Measurements from ENCODE around the gene TNFAIP6.

The TNFAIP6 gene

DNA sequence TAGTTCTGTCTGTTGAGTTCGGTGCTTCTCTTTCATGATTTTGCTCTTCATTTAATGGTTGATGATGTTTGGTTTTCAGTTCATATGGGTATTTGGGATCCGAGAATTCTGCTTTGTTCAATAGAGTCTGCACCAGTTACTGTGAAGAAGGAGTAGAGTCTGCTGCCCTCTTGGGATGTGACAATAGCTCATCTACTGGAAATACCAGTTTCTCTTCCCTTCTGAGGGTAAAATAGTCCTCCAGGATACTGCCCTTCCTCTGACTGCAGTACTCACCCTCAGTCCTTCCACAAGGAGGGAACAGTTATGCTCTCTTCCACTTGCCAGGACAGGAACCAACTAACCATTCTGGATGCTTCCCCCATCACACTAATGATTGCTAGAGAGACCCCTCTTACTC lies 12.5 kb upstream of the TNFAIP6 start:
- H3K27ac Mint-ChIP-seq = no peak overlapping the region
- no peaks in the 10 kb centered on the region for H3K4me1 Mint-ChIP-seq (ENCODE audit: low read depth)
- H3K4me3 Mint-ChIP-seq = no peak overlapping the region
- no peaks in the 10 kb centered on the region for H3K36me3 Mint-ChIP-seq (ENCODE audit: low read depth)
- no peak for DNase-seq (ENCODE audit: low spot score)
- no peaks in the 10 kb centered on the region for H3K27me3 Mint-ChIP-seq (ENCODE audit: low read depth)
- peaks cover 12% of the 10 kb centered on the region for H3K9me3 Mint-ChIP-seq

- Mint-ChIP-seq H3K36me3 (ENCODE audit: low read depth) (no peaks in the 10 kb centered on the region), H3K27ac (no peak overlapping the region), H3K27me3 (ENCODE audit: low read depth) (no peaks in the 10 kb centered on the region), H3K9me3 (no peaks in the 10 kb centered on the region), H3K4me1 (ENCODE audit: low read depth) (no peaks in the 10 kb centered on the region), H3K4me3 (no peak overlapping the region)
- no peak for DNase-seq (ENCODE audit: low spot score)
Observed at GRCh38 chr2:151347294-151347693, 10.1 kb upstream of the TNFAIP6 start.

DNA sequence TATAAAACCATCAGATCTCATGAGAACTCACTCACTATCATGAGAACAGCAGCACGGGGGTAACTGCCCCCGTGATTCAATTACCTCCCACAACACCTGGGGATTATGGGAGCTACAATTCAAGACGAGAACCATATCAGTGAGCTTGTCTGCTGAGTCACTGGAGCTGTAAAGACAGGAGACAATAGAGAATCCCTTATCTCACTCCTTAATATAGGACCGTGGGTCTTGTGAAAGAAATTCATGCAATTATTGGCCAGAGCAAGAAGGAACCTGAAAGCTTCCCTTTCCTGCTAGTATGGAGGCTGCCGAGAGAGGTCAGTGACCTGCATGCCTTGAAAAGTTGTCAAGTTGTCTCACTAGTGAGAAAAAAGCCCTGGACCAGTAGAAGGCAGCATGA lies 9.5 kb upstream of the TNFAIP6 start:
- no peaks in the 10 kb centered on the region for H3K4me1 Mint-ChIP-seq (ENCODE audit: low read depth)

DNA sequence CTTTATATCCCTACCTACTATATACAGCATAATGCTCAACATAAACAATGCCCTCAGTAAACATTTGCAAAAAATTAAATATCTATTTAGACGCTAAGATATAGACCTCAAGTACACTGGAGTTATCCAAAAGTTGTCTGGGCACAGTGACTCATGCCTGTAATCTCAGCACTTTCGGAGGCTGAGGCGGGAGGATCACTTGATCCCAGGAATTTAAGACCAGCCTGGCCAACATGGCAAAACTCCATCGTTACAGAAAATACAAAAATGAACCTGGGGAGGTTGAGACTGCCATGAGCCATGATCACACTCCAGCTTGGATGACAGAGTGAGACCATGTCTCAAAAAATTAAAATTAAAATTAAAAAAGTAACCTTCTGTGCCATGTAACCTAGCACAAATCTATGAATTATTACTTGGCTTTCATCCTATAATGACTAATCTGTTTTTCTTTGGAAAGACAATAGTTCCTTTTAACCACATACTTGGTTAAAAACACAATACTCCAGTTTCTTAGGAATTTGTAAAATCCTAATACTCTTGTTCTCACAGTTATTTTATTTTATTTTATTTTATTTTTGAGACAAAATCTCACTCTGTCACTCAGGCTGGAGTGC lies 6.7 kb upstream of the TNFAIP6 start:
- Mint-ChIP-seq H3K27ac (no peak overlapping the region), H3K4me1 (ENCODE audit: low read depth) (no peaks in the 10 kb centered on the region), H3K27me3 (ENCODE audit: low read depth) (no peaks in the 10 kb centered on the region), H3K9me3 (no peaks in the 10 kb centered on the region), H3K4me3 (no peak overlapping the region), H3K36me3 (ENCODE audit: low read depth) (no peaks in the 10 kb centered on the region)
- DNase-seq (ENCODE audit: low spot score) = no peak

More for the DNA sequence above, 9.5 kb upstream of the TNFAIP6 start:
- H3K27me3 Mint-ChIP-seq (ENCODE audit: low read depth) = no peaks in the 10 kb centered on the region
- H3K4me3 Mint-ChIP-seq = no peak overlapping the region
- H3K9me3 Mint-ChIP-seq = no peaks in the 10 kb centered on the region
- H3K36me3 Mint-ChIP-seq (ENCODE audit: low read depth) = no peaks in the 10 kb centered on the region
- no peak for DNase-seq (ENCODE audit: low spot score)
- no peak overlapping the region for H3K27ac Mint-ChIP-seq

- no peak overlapping the region for H3K4me3 Mint-ChIP-seq
- H3K4me1 Mint-ChIP-seq (ENCODE audit: low read depth) = no peaks in the 10 kb centered on the region
- H3K27me3 Mint-ChIP-seq (ENCODE audit: low read depth) = peaks cover 13% of the 10 kb centered on the region
- no peak overlapping the region for H3K27ac Mint-ChIP-seq
- no peaks in the 10 kb centered on the region for H3K9me3 Mint-ChIP-seq
- no peaks in the 10 kb centered on the region for H3K36me3 Mint-ChIP-seq (ENCODE audit: low read depth)
- DNase-seq (ENCODE audit: low spot score) = no peak
Observed at GRCh38 chr2:151353995-151354394, 3.4 kb upstream of the TNFAIP6 start.

- Mint-ChIP-seq H3K4me1 (ENCODE audit: low read depth) (no peaks in the 10 kb centered on the region), H3K4me3 (no peak overlapping the region), H3K36me3 (ENCODE audit: low read depth) (no peaks in the 10 kb centered on the region), H3K9me3 (no peaks in the 10 kb centered on the region), H3K27me3 (ENCODE audit: low read depth) (peaks cover 13% of the 10 kb centered on the region), H3K27ac (no peak overlapping the region)
- no peak for DNase-seq (ENCODE audit: low spot score)
Observed at GRCh38 chr2:151354807-151355206, 2.6 kb upstream of the TNFAIP6 start.

GRCh38 chr2:151358166-151358970 lies 976 bp downstream of the TNFAIP6 start:
- H3K4me3 Mint-ChIP-seq = no peak overlapping the region
- no peaks in the 10 kb centered on the region for H3K9me3 Mint-ChIP-seq
- DNase-seq (ENCODE audit: low spot score) = no peak
- H3K27ac Mint-ChIP-seq = no peak overlapping the region
- H3K27me3 Mint-ChIP-seq (ENCODE audit: low read depth) = peaks cover 13% of the 10 kb centered on the region
- no peaks in the 10 kb centered on the region for H3K36me3 Mint-ChIP-seq (ENCODE audit: low read depth)
- no peaks in the 10 kb centered on the region for H3K4me1 Mint-ChIP-seq (ENCODE audit: low read depth)

GRCh38 chr2:151359768-151360461 lies 2.5 kb downstream of the TNFAIP6 start:
- no peak for DNase-seq (ENCODE audit: low spot score)
- no peak overlapping the region for H3K4me3 Mint-ChIP-seq
- H3K9me3 Mint-ChIP-seq = no peaks in the 10 kb centered on the region
- H3K27me3 Mint-ChIP-seq (ENCODE audit: low read depth) = peaks cover 13% of the 10 kb centered on the region
- H3K4me1 Mint-ChIP-seq (ENCODE audit: low read depth) = no peaks in the 10 kb centered on the region
- no peaks in the 10 kb centered on the region for H3K36me3 Mint-ChIP-seq (ENCODE audit: low read depth)
- no peak overlapping the region for H3K27ac Mint-ChIP-seq

- H3K36me3 Mint-ChIP-seq (ENCODE audit: low read depth) = no peaks in the 10 kb centered on the region
- H3K4me3 Mint-ChIP-seq = no peak overlapping the region
- H3K9me3 Mint-ChIP-seq = no peaks in the 10 kb centered on the region
- H3K27me3 Mint-ChIP-seq (ENCODE audit: low read depth) = peaks cover 6% of the 10 kb centered on the region
- H3K27ac Mint-ChIP-seq = no peak overlapping the region
- no peak for DNase-seq (ENCODE audit: low spot score)
- H3K4me1 Mint-ChIP-seq (ENCODE audit: low read depth) = no peaks in the 10 kb centered on the region
Observed at GRCh38 chr2:151361674-151362370, 4.4 kb downstream of the TNFAIP6 start.

DNA sequence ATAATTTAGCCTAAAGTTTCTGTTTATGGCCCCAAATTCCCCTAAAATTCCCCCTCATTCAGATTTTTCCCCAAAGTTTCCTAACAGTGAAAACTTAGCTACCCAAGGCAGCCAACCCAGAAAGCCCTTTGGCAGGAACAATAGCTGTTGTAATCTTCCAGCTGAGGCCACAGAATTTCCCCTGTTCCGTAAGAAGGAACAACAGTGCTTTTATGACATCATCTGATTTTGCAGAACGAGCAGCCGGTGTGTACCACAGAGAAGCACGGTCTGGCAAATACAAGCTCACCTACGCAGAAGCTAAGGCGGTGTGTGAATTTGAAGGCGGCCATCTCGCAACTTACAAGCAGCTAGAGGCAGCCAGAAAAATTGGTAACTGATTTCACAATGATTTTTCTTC lies 6.3 kb downstream of the TNFAIP6 start:
- Mint-ChIP-seq H3K27me3 (ENCODE audit: low read depth) (peaks cover 2% of the 10 kb centered on the region), H3K36me3 (ENCODE audit: low read depth) (no peaks in the 10 kb centered on the region), H3K4me3 (no peak overlapping the region), H3K27ac (no peak overlapping the region), H3K4me1 (ENCODE audit: low read depth) (no peaks in the 10 kb centered on the region), H3K9me3 (no peaks in the 10 kb centered on the region)
- no peak for DNase-seq (ENCODE audit: low spot score)

GRCh38 chr2:151367571-151367970 lies 10.2 kb downstream of the TNFAIP6 start:
- no peaks in the 10 kb centered on the region for H3K36me3 Mint-ChIP-seq (ENCODE audit: low read depth)
- H3K27me3 Mint-ChIP-seq (ENCODE audit: low read depth) = peaks cover 4% of the 10 kb centered on the region
- no peak for DNase-seq (ENCODE audit: low spot score)
- no peaks in the 10 kb centered on the region for H3K4me1 Mint-ChIP-seq (ENCODE audit: low read depth)
- no peak overlapping the region for H3K4me3 Mint-ChIP-seq
- no peak overlapping the region for H3K27ac Mint-ChIP-seq
- H3K9me3 Mint-ChIP-seq = no peaks in the 10 kb centered on the region

GRCh38 chr2:151374436-151374835 lies 17.0 kb downstream of the TNFAIP6 start:
- DNase-seq (ENCODE audit: low spot score) = no peak
- H3K27ac Mint-ChIP-seq = no peak overlapping the region
- H3K36me3 Mint-ChIP-seq (ENCODE audit: low read depth) = no peaks in the 10 kb centered on the region
- peaks cover 2% of the 10 kb centered on the region for H3K4me1 Mint-ChIP-seq (ENCODE audit: low read depth)
- peaks cover 2% of the 10 kb centered on the region for H3K27me3 Mint-ChIP-seq (ENCODE audit: low read depth)
- no peak overlapping the region for H3K4me3 Mint-ChIP-seq
- no peaks in the 10 kb centered on the region for H3K9me3 Mint-ChIP-seq

GRCh38 chr2:151379169-151379568 lies 21.8 kb downstream of the TNFAIP6 start:
- peaks cover 3% of the 10 kb centered on the region for H3K4me1 Mint-ChIP-seq (ENCODE audit: low read depth)
- H3K4me3 Mint-ChIP-seq = no peak overlapping the region
- H3K9me3 Mint-ChIP-seq = no peaks in the 10 kb centered on the region
- no peaks in the 10 kb centered on the region for H3K27me3 Mint-ChIP-seq (ENCODE audit: low read depth)
- no peak overlapping the region for H3K27ac Mint-ChIP-seq
- no peak for DNase-seq (ENCODE audit: low spot score)
- H3K36me3 Mint-ChIP-seq (ENCODE audit: low read depth) = no peaks in the 10 kb centered on the region

Data from T-helper 2 cell treated with Interferon-gamma antibody and Interleukin-4, amounts not matched to agents 5 μg/mL and 100 μg/mL, for 36 hours (primary cell).